Endothelial cell of umbilical vein (primary cell): ENCODE results near the gene SQSTM1. TPM values are rescaled to one million over a fixed set of nuclear protein-coding genes. Genes with fewer than 3 reads are reported as not detected.
A peak's percentile ranks its signal among the peaks of the same experiment; 100 is the strongest.

Experiments
- BruUV-seq: library from RNA; stranded (reverse); fragments of 400-500 nt; replicated peaks from 2 replicates; lab custom pipeline; 2021; lab: Mats Ljungman, UMichigan
- CTCF ChIA-PET: fragments of 300-600, 350-600 bp; sonication (Branson Sonifier 250); formaldehyde crosslinking; loops from one replicate; lab custom pipeline; 2021; ENCODE audit warnings: antibody characterized with exemption, inconsistent platforms; lab: Charles Lee
- POLR2A ChIA-PET: fragments of 300-600, 350-600 bp; sonication (Branson Sonifier 250); formaldehyde crosslinking; loops from one replicate; lab custom pipeline; 2021; ENCODE audit warnings: antibody characterized with exemption, inconsistent platforms; lab: Charles Lee
- DNase-seq: peaks from one replicate; pipeline ENCODE4 v3.0.0-alpha.2; 2011; ENCODE audit warnings: low read depth, low spot score
- FAIRE-seq: peaks from 2 replicates; lab custom pipeline; 2011; peaks lifted over from hg19 to GRCh38; lab: Jason Lieb, UNC
- H2AFZ ChIP-seq: 2 replicates; pipeline ENCODE4 v1.6.0; 2012; ENCODE audit warnings: low read depth, low read length, control low read depth, inconsistent platforms
- H3K27ac ChIP-seq: 2 replicates; pipeline ENCODE4 v1.5.1; 2011; ENCODE audit warnings: low read depth, mild to moderate bottlenecking, control low read depth, low read length, moderate library complexity; ENCODE audit not compliant: insufficient read depth
- H3K27me3 ChIP-seq, 2 experiments: 2 replicates each; pipeline versions ENCODE4 v1.6.0 to v1.6.1; 2011; ENCODE audit warnings: low read length in 2 of 2, mixed read lengths in 1 of 2; ENCODE audit not compliant: control insufficient read depth in 2 of 2, insufficient read depth in 2 of 2
- H3K36me3 ChIP-seq, 2 experiments: 2 replicates in 1 of 2; 3 replicates in 1 of 2; pipeline ENCODE4 v1.5.1; 2011; ENCODE audit warnings: low read length in 2 of 2, mild to moderate bottlenecking in 1 of 2, moderate library complexity in 1 of 2; ENCODE audit not compliant: control insufficient read depth in 2 of 2, insufficient read depth in 2 of 2; ENCODE audit errors: extremely low read depth in 1 of 2
- H3K4me1 ChIP-seq: 3 replicates; pipeline ENCODE4 v1.5.1; 2011; ENCODE audit warnings: mild to moderate bottlenecking, low read length; ENCODE audit not compliant: control insufficient read depth, insufficient read depth; ENCODE audit errors: extremely low read depth
- H3K4me2 ChIP-seq: 2 replicates; pipeline ENCODE4 v1.6.1; 2011; ENCODE audit warnings: low read length, control low read depth, mixed read lengths; ENCODE audit not compliant: insufficient read depth
- H3K4me3 ChIP-seq, 3 experiments: fragments of 200-600 bp in 1 of 3; sonication (generic), shearing (Covaris generic) in 1 of 3; replicated peaks in 1 of 3; 2 replicates each; pipeline ENCODE4 v1.5.1; 2011 to 2016; ENCODE audit warnings: control low read depth in 3 of 3, low read length in 3 of 3, mild to moderate bottlenecking in 2 of 3, inconsistent platforms in 1 of 3, low read depth in 1 of 3, moderate library complexity in 1 of 3; ENCODE audit not compliant: insufficient read depth in 1 of 3
- H3K79me2 ChIP-seq: 2 replicates; pipeline ENCODE4 v1.6.0; 2012; ENCODE audit warnings: low read length, inconsistent platforms; ENCODE audit not compliant: control insufficient read depth, insufficient read depth
- H3K9ac ChIP-seq: replicated peaks from 2 replicates; pipeline ENCODE3; 2011; ENCODE audit warnings: low read length, control low read depth; ENCODE audit not compliant: insufficient read depth; ENCODE audit errors: extremely low read depth
- H3K9me1 ChIP-seq: replicated peaks from 3 replicates; pipeline ENCODE4 v1.6.0; 2011; ENCODE audit warnings: mild to moderate bottlenecking, low read length; ENCODE audit not compliant: control insufficient read depth, insufficient read depth; ENCODE audit errors: extremely low read depth
- H3K9me3 ChIP-seq: replicated peaks from 2 replicates; pipeline ENCODE4 v1.5.1; 2012; ENCODE audit warnings: low read length, inconsistent platforms; ENCODE audit not compliant: control insufficient read depth, insufficient read depth
- H4K20me1 ChIP-seq: replicated peaks from 2 replicates; pipeline ENCODE3; 2011; ENCODE audit warnings: mild to moderate bottlenecking, low read length; ENCODE audit not compliant: control insufficient read depth, insufficient read depth; ENCODE audit errors: extremely low read depth
- CTCF ChIP-seq, 2 donors: IDR thresholded peaks; 1 replicate in 1 of 2; 2 replicates in 1 of 2; pipeline ENCODE4 v1.5.1; 2011; ENCODE audit warnings: low read length in 2 of 2, mild to moderate bottlenecking in 2 of 2, moderate library complexity in 2 of 2, control low read depth in 1 of 2, inconsistent platforms in 1 of 2, low read depth in 1 of 2; ENCODE audit not compliant: insufficient read depth in 1 of 2; ENCODE audit errors: extremely low read depth in 1 of 2
- EZH2 ChIP-seq: IDR thresholded peaks from 2 replicates; pipeline ENCODE4 v1.6.1; 2012; ENCODE audit warnings: borderline replicate concordance, low read depth, mild to moderate bottlenecking, moderate library complexity, low read length, inconsistent platforms; ENCODE audit not compliant: severe bottlenecking
- FOS ChIP-seq: IDR thresholded peaks from 2 replicates; pipeline ENCODE4 v1.6.1; 2011; ENCODE audit warnings: mild to moderate bottlenecking, low read length, moderate library complexity, borderline replicate concordance; ENCODE audit not compliant: insufficient read depth
- GATA2 ChIP-seq: IDR thresholded peaks from 2 replicates; pipeline ENCODE4 v1.7.0; 2011; ENCODE audit warnings: low read depth, mild to moderate bottlenecking, moderate library complexity, mixed read lengths, low read length; ENCODE audit not compliant: insufficient read length, insufficient read depth
- JUN ChIP-seq: IDR thresholded peaks from 2 replicates; pipeline ENCODE4 v1.6.1; 2011; ENCODE audit warnings: borderline replicate concordance, low read depth; ENCODE audit not compliant: insufficient read length, insufficient read depth
- MAX ChIP-seq: IDR thresholded peaks from 2 replicates; pipeline ENCODE4 v1.6.1; 2011; ENCODE audit not compliant: insufficient read depth, insufficient read length
- MYC ChIP-seq: IDR thresholded peaks from one replicate; pipeline ENCODE4 v1.6.1; 2011; ENCODE audit warnings: mild to moderate bottlenecking, low read depth, low read length
- POLR2A ChIP-seq: IDR thresholded peaks from 2 replicates; pipeline ENCODE4 v1.6.1; 2012; ENCODE audit warnings: low read depth, mild to moderate bottlenecking, control low read depth, low read length
- POLR2AphosphoS5 ChIP-seq: IDR thresholded peaks from 2 replicates; pipeline ENCODE4 v1.6.1; 2012; ENCODE audit warnings: low read depth, mild to moderate bottlenecking, control low read depth, low read length, moderate library complexity; ENCODE audit not compliant: insufficient read depth
- dilution Hi-C: fragments of 300-500 bp; cut with MboI; formaldehyde crosslinking; loops from one replicate; pipeline ENCODE4 v1.15.0; 2019; ENCODE audit warnings: low sequenced_read_pairs; ENCODE audit not compliant: extremely low pct_ligation_motif_present
- intact Hi-C: fragments of 100-400 bp; cut with micrococcal nuclease; formaldehyde crosslinking; loops from one replicate; pipeline ENCODE4 v1.10.0; 2022
- polyA plus RNA-seq, 4 experiments: library from polyadenylated mRNA; depleted of rRNA in 3 of 4; stranded (reverse) in 3 of 4; unstranded in 1 of 4; fragments of >200 nt; gene quantifications; 2 replicates each; pipeline versions ENCODE4 v1.2.1 to v1.2.3, GENCODE V29; 2011 to 2012; ENCODE audit warnings: missing spikeins in 1 of 4
- total RNA-seq: library from RNA; stranded (reverse); gene quantifications from 2 replicates; pipeline ENCODE4 v1.2.3, GENCODE V29; 2021

The SQSTM1 gene
- total and polyA plus RNA-seq, 2 donors (not counting 3 experiments of a cell fraction or from before 2014, with no cell fraction given): 302 to 346 TPM

- Histone ChIP-seq H3K9me1 (no peaks in the 10 kb centered on the region), H3K27me3 (no peaks in the 10 kb centered on the region), H2AFZ (peak overlapping the region; percentile 4), H3K27ac (peak overlapping the region; percentile 96), H3K79me2 (peaks cover 26% of the 10 kb centered on the region), H3K4me1 (peaks cover 36% of the 10 kb centered on the region), H3K9ac (peak overlapping the region; percentile 11), H3K36me3 (peaks cover 3 to 6% of the 10 kb centered on the region in 2 experiments), H4K20me1 (peaks cover 5% of the 10 kb centered on the region), H3K4me2 (no peak overlapping the region), H3K9me3 (no peaks in the 10 kb centered on the region), H3K4me3 (no peak overlapping the region)
- TF ChIP-seq FOS (no peak), POLR2A (no peak), EZH2 (no peak), CTCF (IDR thresholded peaks at IDR 0.05; ENCODE audit: extremely low read depth in 1 of 2, insufficient read depth in 1 of 2, low read depth in 1 of 2, low read length in 2 of 2) (no peak), POLR2AphosphoS5 (no peak), MAX (no peak), GATA2 (no peak), JUN (no peak), MYC (no peak)
- intact Hi-C loops: loop anchor here (5.0 kb wide), 1 partner anchor 196 kb away; the partner anchor contains the start of gene HNRNPH1
- DNase-seq (no peak), FAIRE-seq (no peak)
- ChIA-PET CTCF (interaction anchor here (1.8 kb wide), 1 partner anchor 16 kb away, joined by 5 read pairs; no protein-coding TSS in a partner anchor), POLR2A (no interaction called here)
- dilution Hi-C loops: no loop called here
- TSS peak; percentile 2 for BruUV-seq
Observed at GRCh38 chr5:179817890-179818745, 2.6 kb upstream of the SQSTM1 start.
